Adrenal gland (tissue), 12 donors: Measurements from ENCODE around the gene PGA3. TPM values are rescaled to one million over a fixed set of nuclear protein-coding genes. Genes with fewer than 3 reads are reported as not detected.
"Not testable (repeated sequence)": the region's sequence is repeated elsewhere in the genome, so short reads cannot be mapped to it uniquely, and the experiment has no call there.

Experiments
- DNase-seq, 7 donors: peaks; one replicate each; pipeline ENCODE4 v3.0.0-alpha.2; 2019 to 2020
- H3K27ac ChIP-seq, 5 donors: fragments of 200-600 bp; sonication (generic) in 4 of 5; 1 replicate in 3 of 5; 2 replicates in 2 of 5; pipeline versions ENCODE4 v1.5.1 to v1.8.0; 2016 to 2020; ENCODE audit warnings: mild to moderate bottlenecking in 1 of 5
- H3K27me3 ChIP-seq: fragments of 200-600 bp; 2 replicates; pipeline ENCODE4 v1.8.0; 2021
- H3K36me3 ChIP-seq, 2 donors: fragments of 200-600 bp; replicated peaks in 1 of 2; 1 replicate in 1 of 2; 2 replicates in 1 of 2; pipeline versions ENCODE4 v1.5.1 to v1.8.0; 2018 to 2022
- H3K4me1 ChIP-seq, 2 donors: fragments of 200-600 bp; replicated peaks in 1 of 2; 1 replicate in 1 of 2; 2 replicates in 1 of 2; pipeline versions ENCODE4 v1.5.1 to v1.8.0; 2018 to 2021
- H3K4me3 ChIP-seq, 4 donors: fragments of 200-600 bp; sonication (generic) in 3 of 4; one replicate each; pipeline ENCODE4 v1.5.1; 2016 to 2018
- H3K9me3 ChIP-seq, 3 donors: fragments of 200-600 bp; sonication (generic) in 1 of 3; replicated peaks in 1 of 3; 1 replicate in 2 of 3; 2 replicates in 1 of 3; pipeline versions ENCODE4 v1.5.1 to v1.8.0; 2016 to 2021
- WGBS, 4 donors: extraction: QIAGEN DNeasy Blood & Tissue Kit in 2 of 4; methylation state at CpG; one replicate each; pipeline versions ENCODE4 v1.1.5 to v1.1.7; 2013 to 2017; 5-methylcytosine and 5-hydroxymethylcytosine counted together
- intact Hi-C, 2 donors: fragments of 100-400 bp; cut with DNase I; formaldehyde crosslinking; loops; one replicate each; pipeline versions ENCODE4 v1.14.1 to v1.15.0; 2022 to 2023
- polyA plus RNA-seq, 3 donors: library from polyadenylated mRNA; stranded (reverse); fragments of 200-250 nt in 2 of 3; fragments of 350-450 nt in 1 of 3; fragmentation: Illumina TruSeq in 1 of 3; extraction: RNeasy Lipid Tissue Mini Kit (QIAGEN cat#74804) in 1 of 3; gene quantifications; one replicate each; pipeline ENCODE4 v1.2.3, GENCODE V29; 2013 to 2014
- total RNA-seq, 9 donors: library from RNA; depleted of rRNA in 4 of 9; stranded (reverse); fragments of >200 nt in 4 of 9; fragments of 120-200 nt in 1 of 9; fragmentation: NEBNext Ultra II Directional in 1 of 9; extraction: Animal tissue kit (Norgen Biotek cat#: 25700) in 1 of 9; gene quantifications; one replicate each; pipeline versions ENCODE4 v1.1.0 to v1.2.4, GENCODE V29; 2013 to 2023
- donor health status: healthy with polysubstance abuse.
- donor health status: Bipolar disorder and iron deficiency.
- donor health status: DM: yes; HTN: yes; CAD: no.
- donor health status: DM: no; HTN: no; CAD: no.
- donor health status: DM: no; HTN: no; CAD: no.
- donor health status: DM: yes; HTN: yes; CAD: no.

PGA3 gene
- total and polyA plus RNA-seq, 12 donors, result 0.11 to 4.1 (median 1.7) TPM; not detected in 4

DNA sequence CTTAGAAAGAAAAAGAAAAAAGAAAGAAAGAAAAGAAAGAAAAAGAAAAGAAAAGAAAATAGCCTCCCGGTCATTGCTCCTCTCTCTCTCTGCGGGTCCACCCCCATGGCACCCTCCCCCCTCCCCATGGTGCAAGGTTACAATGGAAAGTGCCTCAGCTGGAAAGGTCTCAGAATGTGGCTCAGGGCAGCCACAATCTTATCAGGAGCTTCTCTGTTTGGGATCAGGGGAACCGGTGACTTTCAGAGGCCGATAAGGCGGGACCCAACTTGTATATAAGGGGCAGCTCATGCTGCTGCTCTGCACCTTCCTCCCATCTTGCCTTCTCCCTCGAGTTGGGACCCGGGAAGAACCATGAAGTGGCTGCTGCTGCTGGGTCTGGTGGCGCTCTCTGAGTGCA lies 18.7 kb downstream of the PGA3 start, which contains the start of gene PGA4:
PGA4 (plus strand) TSS at position 301 of the 400 bp plus-strand sequence; CDS start at position 355, 54 bp downstream.
- H3K4me3 ChIP-seq, H3K27me3 ChIP-seq, H3K36me3 ChIP-seq, H3K27ac ChIP-seq, intact Hi-C loops, DNase-seq, H3K4me1 ChIP-seq, H3K9me3 ChIP-seq: not testable (repeated sequence)
- no CpG with 5 or more reads among the region's 8 CpGs for WGBS, 4 donors

DNA sequence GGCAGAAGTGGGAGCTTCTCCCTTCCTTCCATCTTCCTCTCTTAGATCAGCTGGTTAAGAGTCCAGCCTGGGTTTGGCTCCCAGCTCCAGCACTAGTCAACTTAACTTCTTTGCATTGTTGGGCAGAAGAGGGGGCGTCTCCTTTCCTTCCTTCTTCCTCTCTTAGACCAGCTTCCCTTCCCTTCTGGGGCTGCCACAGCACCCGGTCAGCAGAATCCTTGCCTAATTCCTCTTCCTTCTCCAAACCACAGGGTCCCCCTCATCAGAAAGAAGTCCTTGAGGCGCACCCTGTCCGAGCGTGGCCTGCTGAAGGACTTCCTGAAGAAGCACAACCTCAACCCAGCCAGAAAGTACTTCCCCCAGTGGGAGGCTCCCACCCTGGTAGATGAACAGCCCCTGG lies 19.4 kb downstream of the PGA3 start:
- no CpG with 5 or more reads among the region's 5 CpGs for WGBS, 4 donors

DNA sequence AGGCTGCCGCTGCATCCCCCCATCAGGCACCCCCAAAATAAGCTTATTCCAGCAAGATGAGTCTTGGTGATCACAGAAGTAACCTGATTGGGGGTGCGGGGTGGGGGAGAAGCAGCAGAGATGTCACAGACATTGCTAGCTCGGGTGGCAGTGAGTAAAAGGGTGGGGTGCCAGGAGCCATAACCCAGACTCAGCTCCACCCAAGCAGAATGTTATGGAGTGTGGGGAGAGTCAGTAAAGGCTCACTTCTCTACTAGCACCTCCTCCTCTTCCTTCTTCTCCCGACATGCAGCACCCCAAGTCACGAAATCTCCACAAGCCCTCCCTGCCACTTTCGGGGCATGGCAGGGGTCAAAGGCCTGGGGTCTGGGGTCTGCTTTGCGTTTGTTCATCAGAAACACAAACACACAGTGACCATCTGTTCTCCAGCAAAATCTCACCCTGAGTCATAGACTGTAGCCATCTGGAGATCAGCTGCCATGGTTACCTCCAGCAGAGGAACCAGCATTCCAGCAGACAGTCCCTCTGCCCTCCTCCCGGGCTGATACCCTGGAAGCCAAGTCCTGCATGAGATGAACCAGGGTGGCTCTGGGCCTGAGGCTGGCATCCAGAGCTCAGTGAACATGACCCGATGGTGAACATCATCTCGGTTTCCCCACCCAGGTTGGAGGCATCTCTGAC lies 23.3 kb downstream of the PGA3 start:
- no CpG with 5 or more reads among the region's 10 CpGs for WGBS, 4 donors
- not testable (repeated sequence) for H3K36me3 ChIP-seq

More for the DNA sequence above, 19.4 kb downstream of the PGA3 start:
- H3K9me3 ChIP-seq, H3K27ac ChIP-seq, DNase-seq, intact Hi-C loops, H3K4me3 ChIP-seq, H3K27me3 ChIP-seq, H3K36me3 ChIP-seq, H3K4me1 ChIP-seq: not testable (repeated sequence)

DNA sequence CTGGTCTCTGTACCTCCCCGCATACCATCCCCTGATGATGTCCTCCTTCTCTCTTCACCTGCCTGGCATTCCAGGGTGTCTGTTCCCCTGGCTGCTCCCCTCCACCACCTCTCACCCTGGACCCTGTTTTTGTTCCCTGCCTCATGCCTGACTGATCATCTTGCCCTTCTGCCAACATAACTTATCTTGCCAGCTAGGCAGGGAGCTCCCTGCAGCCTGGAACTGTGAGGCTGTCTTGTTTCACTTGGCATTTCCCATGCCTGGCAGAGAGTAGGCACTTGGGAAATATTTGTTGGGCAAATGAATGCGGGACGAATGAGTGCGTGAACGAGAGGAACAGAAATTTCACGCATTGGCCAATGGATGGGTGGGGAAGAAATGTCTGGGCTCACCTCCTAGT lies 26.1 kb downstream of the PGA3 start:
- H3K4me1 ChIP-seq, H3K27me3 ChIP-seq, H3K4me3 ChIP-seq, H3K36me3 ChIP-seq, DNase-seq, intact Hi-C loops, H3K9me3 ChIP-seq, H3K27ac ChIP-seq: not testable (repeated sequence)
- no CpG with 5 or more reads among the region's 6 CpGs for WGBS, 4 donors

More for the DNA sequence above, 23.3 kb downstream of the PGA3 start:
- H3K4me1 ChIP-seq, H3K9me3 ChIP-seq, H3K4me3 ChIP-seq, H3K27ac ChIP-seq, intact Hi-C loops, DNase-seq, H3K27me3 ChIP-seq: not testable (repeated sequence)

DNA sequence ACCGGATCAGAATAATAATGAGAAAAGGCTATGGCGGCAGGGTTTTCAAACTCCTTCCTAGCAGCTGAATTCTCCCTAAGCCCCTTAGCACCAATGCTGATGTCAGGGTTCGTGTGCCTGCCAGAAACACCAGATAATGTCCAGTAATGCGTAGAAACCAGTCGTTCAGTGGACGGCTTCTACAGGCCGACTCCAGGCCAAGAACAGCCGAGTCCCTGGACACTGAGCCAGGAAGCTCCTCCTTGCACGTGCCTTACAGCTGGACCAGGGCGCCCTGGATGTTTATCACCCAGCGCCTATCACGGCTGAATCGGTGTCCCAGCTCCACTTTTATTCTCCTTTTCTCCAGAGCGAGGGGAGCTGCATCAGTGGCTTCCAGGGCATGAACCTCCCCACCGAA lies 27.7 kb downstream of the PGA3 start:
- H3K9me3 ChIP-seq, H3K27me3 ChIP-seq, intact Hi-C loops, H3K4me3 ChIP-seq, H3K36me3 ChIP-seq, H3K4me1 ChIP-seq, H3K27ac ChIP-seq, DNase-seq: not testable (repeated sequence)
- no CpG with 5 or more reads among the region's 15 CpGs for WGBS, 4 donors

DNA sequence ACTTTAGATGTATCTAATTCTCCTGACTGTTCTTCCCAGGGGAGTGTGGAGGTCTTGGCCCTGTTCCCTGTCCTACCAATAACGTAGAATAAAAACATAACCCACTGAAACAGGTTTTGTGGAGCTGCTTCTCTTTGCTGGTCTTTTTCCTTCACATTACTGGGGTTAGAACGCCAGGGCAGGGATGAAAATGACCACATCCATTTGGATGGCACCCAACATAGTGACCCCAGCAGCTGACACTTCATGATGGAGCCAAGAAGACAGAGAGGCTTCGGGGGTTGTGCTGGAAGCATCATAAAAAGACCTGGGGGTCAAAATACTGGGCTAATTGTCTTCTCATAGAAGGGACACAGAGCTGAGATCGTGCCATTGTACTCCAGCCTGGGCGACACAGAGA lies 28.3 kb downstream of the PGA3 start:
- H3K36me3 ChIP-seq, DNase-seq, H3K27ac ChIP-seq, intact Hi-C loops, H3K4me1 ChIP-seq, H3K9me3 ChIP-seq, H3K27me3 ChIP-seq, H3K4me3 ChIP-seq: not testable (repeated sequence)
- no CpG with 5 or more reads among the region's 5 CpGs for WGBS, 4 donors

DNA sequence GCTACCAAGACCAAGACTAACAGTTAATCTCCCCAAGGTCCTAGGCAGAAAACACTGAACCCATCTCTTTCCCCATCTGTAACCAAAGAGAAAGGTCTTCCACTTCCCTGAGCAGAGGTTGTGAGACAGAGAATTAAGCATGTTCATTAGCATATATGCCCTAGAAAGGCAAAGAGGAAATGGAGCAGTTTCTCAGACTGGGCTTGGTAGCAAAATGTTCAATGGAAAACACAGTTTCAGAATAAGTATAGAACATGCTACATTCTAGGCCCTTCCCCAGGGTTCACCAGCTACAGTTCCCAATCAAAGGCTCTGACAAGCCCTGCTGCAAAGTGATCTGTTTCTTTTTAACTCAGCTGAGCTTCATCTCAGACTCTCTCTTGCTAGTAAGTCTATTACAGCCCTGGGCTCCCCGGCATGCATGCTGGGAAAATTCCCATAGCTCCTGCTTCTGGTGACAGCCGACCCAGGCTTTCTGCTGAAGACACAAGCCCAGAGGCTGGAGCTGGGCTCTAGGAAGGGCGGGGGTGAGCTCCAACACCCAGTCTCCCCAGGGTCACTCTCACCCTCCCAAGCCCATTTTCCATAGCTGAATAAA lies 29.3 kb downstream of the PGA3 start:
- H3K9me3 ChIP-seq, DNase-seq, H3K27ac ChIP-seq, H3K4me3 ChIP-seq, H3K27me3 ChIP-seq, H3K4me1 ChIP-seq, H3K36me3 ChIP-seq, intact Hi-C loops: not testable (repeated sequence)
- WGBS, 4 donors, result no CpG with 5 or more reads among the region's 3 CpGs

DNA sequence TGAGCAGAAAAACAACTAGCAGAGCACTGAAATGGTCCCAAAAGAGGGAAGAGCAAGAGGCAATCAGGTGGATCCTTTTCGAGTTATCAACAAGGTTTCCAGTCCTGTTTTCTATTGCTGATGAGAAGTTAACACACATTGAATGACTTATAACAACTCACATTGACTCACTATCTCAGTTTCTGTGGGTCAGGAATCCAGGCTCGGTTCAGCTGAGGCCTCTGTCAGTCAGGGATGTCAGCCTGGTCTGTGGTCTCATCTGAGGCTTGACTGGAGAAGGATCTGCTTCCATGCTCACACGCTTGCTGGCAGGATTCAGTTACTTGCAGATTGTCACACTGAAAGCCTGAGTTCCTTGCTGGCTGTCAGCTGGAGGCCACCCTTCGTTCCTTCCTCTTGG lies 33.8 kb downstream of the PGA3 start:
- H3K4me3 ChIP-seq, H3K9me3 ChIP-seq, intact Hi-C loops, DNase-seq, H3K27me3 ChIP-seq, H3K4me1 ChIP-seq, H3K36me3 ChIP-seq, H3K27ac ChIP-seq: not testable (repeated sequence)
- WGBS, 4 donors, result no CpG with 5 or more reads among the region's 4 CpGs

DNA sequence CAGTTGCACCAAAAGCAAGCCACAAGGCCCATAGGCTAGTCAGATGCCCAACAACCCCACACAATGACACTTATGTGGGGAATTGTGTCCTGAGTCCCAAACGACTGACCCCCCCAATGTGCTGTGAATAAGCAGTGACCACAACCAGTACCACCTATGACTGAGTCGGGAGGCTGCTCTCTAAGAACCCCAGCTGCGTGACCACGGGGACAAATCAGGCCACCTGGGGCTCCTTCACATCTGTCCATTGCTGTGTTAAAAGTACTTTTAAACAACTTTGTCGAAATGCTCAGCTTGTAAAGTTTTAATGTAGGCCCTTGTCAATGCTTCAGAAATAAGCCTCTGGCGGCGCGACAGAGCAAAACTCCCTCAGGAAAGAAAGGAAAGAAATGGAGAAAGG lies 37.0 kb downstream of the PGA3 start:
- DNase-seq, H3K4me1 ChIP-seq, H3K27ac ChIP-seq, H3K27me3 ChIP-seq, H3K36me3 ChIP-seq, intact Hi-C loops, H3K9me3 ChIP-seq, H3K4me3 ChIP-seq: not testable (repeated sequence)
- WGBS, 4 donors, result 71 to 76% (median 72%) methylated on average over 7 to 8 of the region's 8 CpGs

DNA sequence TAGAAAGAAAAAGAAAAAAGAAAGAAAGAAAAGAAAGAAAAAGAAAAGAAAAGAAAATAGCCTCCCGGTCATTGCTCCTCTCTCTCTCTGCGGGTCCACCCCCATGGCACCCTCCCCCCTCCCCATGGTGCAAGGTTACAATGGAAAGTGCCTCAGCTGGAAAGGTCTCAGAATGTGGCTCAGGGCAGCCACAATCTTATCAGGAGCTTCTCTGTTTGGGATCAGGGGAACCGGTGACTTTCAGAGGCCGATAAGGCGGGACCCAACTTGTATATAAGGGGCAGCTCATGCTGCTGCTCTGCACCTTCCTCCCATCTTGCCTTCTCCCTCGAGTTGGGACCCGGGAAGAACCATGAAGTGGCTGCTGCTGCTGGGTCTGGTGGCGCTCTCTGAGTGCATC lies 37.6 kb downstream of the PGA3 start, which contains the start of gene PGA5:
PGA5 (plus strand) TSS at position 301 of the 400 bp plus-strand sequence; CDS start at position 353, 52 bp downstream.
- WGBS, 4 donors, result no CpG with 5 or more reads among the region's 8 CpGs
- H3K9me3 ChIP-seq, H3K4me1 ChIP-seq, H3K27me3 ChIP-seq, DNase-seq, H3K27ac ChIP-seq, intact Hi-C loops, H3K36me3 ChIP-seq, H3K4me3 ChIP-seq: not testable (repeated sequence)

DNA sequence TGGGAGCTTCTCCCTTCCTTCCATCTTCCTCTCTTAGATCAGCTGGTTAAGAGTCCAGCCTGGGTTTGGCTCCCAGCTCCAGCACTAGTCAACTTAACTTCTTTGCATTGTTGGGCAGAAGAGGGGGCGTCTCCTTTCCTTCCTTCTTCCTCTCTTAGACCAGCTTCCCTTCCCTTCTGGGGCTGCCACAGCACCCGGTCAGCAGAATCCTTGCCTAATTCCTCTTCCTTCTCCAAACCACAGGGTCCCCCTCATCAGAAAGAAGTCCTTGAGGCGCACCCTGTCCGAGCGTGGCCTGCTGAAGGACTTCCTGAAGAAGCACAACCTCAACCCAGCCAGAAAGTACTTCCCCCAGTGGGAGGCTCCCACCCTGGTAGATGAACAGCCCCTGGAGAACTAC lies 38.2 kb downstream of the PGA3 start:
- H3K9me3 ChIP-seq, DNase-seq, intact Hi-C loops, H3K36me3 ChIP-seq, H3K4me1 ChIP-seq, H3K4me3 ChIP-seq, H3K27me3 ChIP-seq, H3K27ac ChIP-seq: not testable (repeated sequence)
- no CpG with 5 or more reads among the region's 5 CpGs for WGBS, 4 donors
